MCF 10A (cell line): ENCODE measurements around the gene THOC6. TPM values are rescaled to one million over a fixed set of nuclear protein-coding genes. Genes with fewer than 3 reads are reported as not detected.

ENCODE experiments used
- BruUV-seq: library from RNA; stranded (reverse); fragments of 400-500 nt; replicated peaks from 2 replicates; lab custom pipeline; 2021; lab: Mats Ljungman, UMichigan
- CTCF ChIA-PET: fragments of 300-600 bp; sonication (Branson Sonifier 250); formaldehyde crosslinking; extraction: SDS; loops from one replicate; lab custom pipeline; 2021; ENCODE audit warnings: antibody characterized with exemption, inconsistent platforms; lab: Yijun Ruan, JAX
- POLR2A ChIA-PET: fragments of 300-600, 350-650 bp; sonication (Branson Sonifier 250); formaldehyde crosslinking; extraction: SDS; loops from one replicate; lab custom pipeline; 2020; ENCODE audit warnings: antibody characterized with exemption, inconsistent platforms; lab: Yijun Ruan, JAX
- DNase-seq: peaks from one replicate; pipeline ENCODE4 v3.0.0-alpha.2; 2018; ENCODE audit not compliant: unreplicated experiment
- H3K27ac Mint-ChIP-seq: one replicate; pipeline ENCODE4 v1.8.0; 2022; ENCODE audit warnings: mild to moderate bottlenecking, low read depth, mixed read lengths; ENCODE audit not compliant: unreplicated experiment
- H3K27me3 Mint-ChIP-seq: one replicate; pipeline ENCODE4 v1.8.0; 2022; ENCODE audit warnings: mixed read lengths; ENCODE audit not compliant: insufficient read depth, unreplicated experiment
- H3K36me3 Mint-ChIP-seq: one replicate; pipeline ENCODE4 v1.8.0; 2022; ENCODE audit warnings: mild to moderate bottlenecking, moderate library complexity, mixed read lengths; ENCODE audit not compliant: insufficient read depth, unreplicated experiment
- H3K4me1 Mint-ChIP-seq: one replicate; pipeline ENCODE4 v1.8.0; 2022; ENCODE audit warnings: mixed read lengths; ENCODE audit not compliant: insufficient read depth, unreplicated experiment
- H3K4me3 Mint-ChIP-seq: one replicate; pipeline ENCODE4 v1.8.0; 2022; ENCODE audit warnings: mild to moderate bottlenecking, moderate library complexity, mixed read lengths; ENCODE audit not compliant: unreplicated experiment
- H3K9me3 Mint-ChIP-seq: one replicate; pipeline ENCODE4 v1.8.0; 2022; ENCODE audit warnings: mixed read lengths; ENCODE audit not compliant: unreplicated experiment
- CTCF ChIP-seq: fragments of 200-600 bp; IDR thresholded peaks from one replicate; pipeline ENCODE4 v1.8.0; 2022; ENCODE audit warnings: antibody characterized with exemption, mild to moderate bottlenecking; ENCODE audit not compliant: unreplicated experiment
- intact Hi-C: fragments of 100-400 bp; cut with micrococcal nuclease; formaldehyde crosslinking; loops from 2 replicates; pipeline ENCODE4 v1.14.1; 2022
- total RNA-seq: library from RNA; stranded (reverse); gene quantifications from 2 replicates; pipeline ENCODE4 v1.2.3, GENCODE V29; 2022

Gene THOC6
- total RNA-seq, 1 experiment from 2014 or later, result 53.1 TPM

GRCh38 chr16:3012246-3012645, 11.6 kb upstream of the THOC6 start:
- H3K36me3 Mint-ChIP-seq, result no peaks in the 10 kb centered on the region
- no peaks in the 10 kb centered on the region for H3K9me3 Mint-ChIP-seq
- H3K27me3 Mint-ChIP-seq, result no peaks in the 10 kb centered on the region
- POLR2A ChIA-PET, result no interaction called here
- CTCF ChIA-PET, result interaction anchor here (0.6 to 1.4 kb wide), 4 partner anchors 15 to 28 kb away, joined by 3 to 5 read pairs (median 4); no protein-coding TSS in a partner anchor
- H3K4me3 Mint-ChIP-seq, result no peak overlapping the region
- intact Hi-C loops, result no loop called here
- H3K27ac Mint-ChIP-seq, result no peak overlapping the region
- BruUV-seq, result no TSS peak
- no peaks in the 10 kb centered on the region for H3K4me1 Mint-ChIP-seq
- no peak for TF ChIP-seq CTCF
- DNase-seq, result no peak

DNA sequence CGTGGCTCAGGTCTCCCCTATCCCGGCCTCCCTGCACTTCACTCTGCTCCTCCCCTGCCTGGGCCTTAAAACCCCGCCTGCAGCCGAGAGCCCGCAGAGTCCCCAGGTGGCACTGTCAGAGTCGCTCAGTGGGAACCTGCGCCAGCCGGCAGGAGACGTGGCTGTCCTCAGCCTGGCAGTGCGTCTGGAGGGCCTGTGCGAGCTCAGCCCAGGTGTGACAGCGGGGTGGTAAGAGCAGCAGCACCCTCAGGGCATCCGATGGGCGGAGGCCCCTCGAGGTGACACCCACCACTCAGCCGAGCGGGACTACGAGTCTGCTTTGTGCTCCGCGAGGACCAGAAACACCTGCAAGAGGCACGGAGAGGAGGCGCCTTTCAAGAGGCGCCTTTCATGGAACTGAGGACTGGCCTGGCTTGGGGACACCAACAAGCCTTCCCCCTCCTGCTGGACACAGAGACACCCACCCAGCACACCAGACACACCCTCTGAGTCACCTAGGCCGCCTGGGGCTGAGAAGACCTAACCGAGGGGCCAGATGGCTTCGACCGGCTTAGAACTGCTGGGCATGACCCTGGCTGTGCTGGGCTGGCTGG, 10.9 kb upstream of the THOC6 start, which contains the start of gene CLDN9:
TSS of gene CLDN9 (plus strand) at position 96 of the 593 bp plus-strand sequence. CDS start at position 536, 440 bp downstream.
- no peak within 1 kb of the TSS for H3K4me3 Mint-ChIP-seq
- no peaks in the 10 kb centered on the region for H3K4me1 Mint-ChIP-seq

GRCh38 chr16:3013491-3013951, 10.3 kb upstream of the THOC6 start:
- Mint-ChIP-seq H3K27me3 (no peaks in the 10 kb centered on the region), H3K27ac (no peak overlapping the region), H3K9me3 (no peaks in the 10 kb centered on the region), H3K36me3 (no peaks in the 10 kb centered on the region), H3K4me3 (no peak overlapping the region), H3K4me1 (no peaks in the 10 kb centered on the region)
- intact Hi-C loops, result no loop called here
- POLR2A ChIA-PET, result interaction anchor here (0.5 to 0.6 kb wide), 2 partner anchors 33 to 255 kb away, joined by 3 read pairs; no protein-coding TSS in a partner anchor
- no peak for DNase-seq
- CTCF ChIA-PET, result interaction anchor here (0.7 kb wide), 1 partner anchor 92 kb away, joined by 3 read pairs; no protein-coding TSS in a partner anchor
- BruUV-seq, result no TSS peak
- no peak for TF ChIP-seq CTCF

More for the DNA sequence above, 10.9 kb upstream of the THOC6 start, which contains the start of gene CLDN9:
- POLR2A ChIA-PET, result interaction anchor here (0.6 kb wide), 1 partner anchor 255 kb away, joined by 3 read pairs; no protein-coding TSS in a partner anchor
- intact Hi-C loops, result no loop called here
- Mint-ChIP-seq H3K36me3 (no peaks in the 10 kb centered on the region), H3K27me3 (no peaks in the 10 kb centered on the region), H3K27ac (no peak within 1 kb of the TSS), H3K9me3 (no peaks in the 10 kb centered on the region)
- no TSS peak for BruUV-seq
- no peak for DNase-seq
- TF ChIP-seq CTCF, result no peak
- CTCF ChIA-PET, result interaction anchor here (1.2 kb wide), 1 partner anchor 15 kb away, joined by 5 read pairs; no protein-coding TSS in a partner anchor

- Mint-ChIP-seq H3K4me3 (no peak overlapping the region), H3K36me3 (no peaks in the 10 kb centered on the region), H3K9me3 (no peaks in the 10 kb centered on the region), H3K27ac (no peak overlapping the region), H3K4me1 (no peaks in the 10 kb centered on the region), H3K27me3 (no peaks in the 10 kb centered on the region)
- ChIA-PET CTCF (interaction anchor here (0.6 to 0.7 kb wide), 3 partner anchors 76 to 98 kb away, joined by 3 to 6 read pairs (median 3); no protein-coding TSS in a partner anchor), POLR2A (interaction anchor here (0.5 kb wide), 1 partner anchor 33 kb away, joined by 3 read pairs; no protein-coding TSS in a partner anchor)
- BruUV-seq, result no TSS peak
- intact Hi-C loops, result no loop called here
- DNase-seq, result no peak
- no peak for TF ChIP-seq CTCF
Measured at GRCh38 chr16:3013998-3014690, 9.7 kb upstream of the THOC6 start.
